DND-41 (cell line): ENCODE data around the gene SLC25A18.

Experiments used
- CTCF ChIP-seq: IDR thresholded peaks from 2 replicates; pipeline ENCODE4 v1.5.1; 2012; ENCODE audit warnings: borderline replicate concordance, low read length, moderate library complexity, mild to moderate bottlenecking; ENCODE audit not compliant: poor library complexity, severe bottlenecking; ENCODE audit errors: extremely low read depth
- EZH2 ChIP-seq: IDR thresholded peaks from 3 replicates; pipeline ENCODE4 v1.6.1; 2012; ENCODE audit warnings: borderline replicate concordance, low read depth, mild to moderate bottlenecking, moderate library complexity, low read length, inconsistent platforms; ENCODE audit not compliant: severe bottlenecking

DNA sequence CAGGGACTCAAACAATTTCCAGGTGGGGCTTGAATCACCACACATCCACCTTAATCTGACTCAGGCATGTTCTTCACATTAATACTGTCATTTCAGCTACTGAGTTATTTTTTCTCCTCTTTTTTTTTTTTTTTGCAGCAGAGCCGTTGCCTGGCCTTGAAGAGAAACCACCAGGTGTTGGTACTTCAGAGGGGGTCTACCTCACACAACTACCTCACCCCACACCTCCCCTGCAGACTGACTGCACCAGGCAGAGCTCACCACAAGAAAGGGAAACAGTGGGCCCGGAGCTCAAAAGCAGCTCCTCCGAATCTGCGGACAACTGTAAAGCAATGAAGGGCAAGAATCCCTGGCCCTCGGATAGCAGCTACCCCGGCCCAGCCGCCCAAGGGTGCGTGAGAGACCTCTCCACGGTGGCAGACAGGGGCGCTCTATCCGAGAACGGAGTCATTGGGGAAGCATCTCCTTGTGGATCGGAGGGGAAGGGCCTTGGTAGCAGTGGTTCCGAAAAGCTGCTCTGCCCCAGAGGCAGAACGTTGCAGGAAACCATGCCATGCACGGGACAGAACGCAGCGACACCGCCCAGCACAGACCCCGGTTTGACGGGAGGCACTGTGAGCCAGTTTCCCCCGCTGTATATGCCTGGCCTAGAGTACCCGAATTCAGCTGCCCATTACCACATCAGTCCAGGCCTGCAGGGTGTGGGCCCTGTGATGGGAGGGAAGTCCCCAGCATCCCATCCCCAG, 15.1 kb upstream of the SLC25A18 start:
- TF ChIP-seq EZH2 (no peak), CTCF (no peak)
